PC-3 (cell line): ENCODE measurements around the gene ANGPTL8.

Source experiments
- CTCF ChIP-seq: fragments of 300-600 bp; sonication (generic); conservative IDR thresholded peaks from 2 replicates; pipeline ENCODE4 v1.5.1; 2017; ENCODE audit warnings: antibody characterized with exemption, low read depth, mild to moderate bottlenecking, low read length
- EZH2 ChIP-seq: fragments of 300-600 bp; sonication (generic); IDR thresholded peaks from one replicate; pipeline ENCODE4 v1.6.1; 2017; ENCODE audit warnings: antibody characterized with exemption, mild to moderate bottlenecking, low read length; ENCODE audit not compliant: unreplicated experiment

DNA sequence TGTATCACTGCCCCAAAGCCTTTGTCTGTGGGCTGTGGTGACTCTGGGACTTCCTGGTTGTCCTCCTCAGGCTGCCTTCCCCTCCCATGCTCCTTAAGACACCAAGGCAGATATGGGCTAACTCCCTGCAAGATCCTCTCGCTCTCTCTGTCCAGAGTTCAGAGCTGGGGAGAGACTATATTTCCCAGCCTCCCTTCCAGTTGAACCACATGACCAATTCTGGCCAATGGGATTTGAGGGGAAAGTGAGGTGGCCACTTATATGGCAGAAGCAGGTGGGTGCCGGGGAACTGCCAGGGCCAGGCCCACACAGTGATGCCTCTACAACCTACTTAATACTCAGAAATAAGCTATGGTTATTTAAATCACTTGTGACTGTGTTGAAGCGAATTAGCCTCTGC lies 16.2 kb upstream of the ANGPTL8 start:
- TF ChIP-seq CTCF = no peak
- no peak for TF ChIP-seq EZH2
